Glutamatergic neuron (in vitro differentiated cells): ENCODE results near the gene LYSET. TPM values are rescaled to one million over a fixed set of nuclear protein-coding genes. Genes with fewer than 3 reads are reported as not detected.
"Not testable (repeated sequence)": the region's sequence is repeated elsewhere in the genome, so short reads cannot be mapped to it uniquely, and the experiment has no call there.

Experiments used
- DNase-seq: peaks from one replicate; pipeline ENCODE4 v3.0.0; 2022
- H3K27ac Mint-ChIP-seq: one replicate; pipeline ENCODE4 v1.8.0; 2020; ENCODE audit warnings: mild to moderate bottlenecking, mixed read lengths, inconsistent platforms; ENCODE audit not compliant: unreplicated experiment
- H3K27me3 Mint-ChIP-seq: one replicate; pipeline ENCODE4 v1.8.0; 2020; ENCODE audit warnings: mild to moderate bottlenecking, moderate library complexity, mixed read lengths, inconsistent platforms; ENCODE audit not compliant: unreplicated experiment
- H3K36me3 Mint-ChIP-seq: one replicate; pipeline ENCODE4 v1.8.0; 2020; ENCODE audit warnings: mild to moderate bottlenecking, mixed read lengths, inconsistent platforms; ENCODE audit not compliant: unreplicated experiment
- H3K4me1 Mint-ChIP-seq: one replicate; pipeline ENCODE4 v1.8.0; 2020; ENCODE audit warnings: mild to moderate bottlenecking, low read depth, mixed read lengths, inconsistent platforms; ENCODE audit not compliant: unreplicated experiment
- H3K4me3 Mint-ChIP-seq: one replicate; pipeline ENCODE4 v1.8.0; 2020; ENCODE audit warnings: mild to moderate bottlenecking, mixed read lengths, inconsistent platforms; ENCODE audit not compliant: unreplicated experiment
- H3K9me3 Mint-ChIP-seq: one replicate; pipeline ENCODE4 v1.8.0; 2020; ENCODE audit warnings: mild to moderate bottlenecking, moderate library complexity, mixed read lengths, inconsistent platforms; ENCODE audit not compliant: unreplicated experiment
- CTCF ChIP-seq: fragments of 200-600 bp; sonication (generic); IDR thresholded peaks from one replicate; pipeline ENCODE4 v1.5.0; 2021; ENCODE audit not compliant: partially characterized antibody, unreplicated experiment
- total RNA-seq: library from RNA; stranded (reverse); fragmentation: NEBNext Ultra II Directional; extraction: Animal tissue kit (Norgen Biotek cat#: 25700); gene quantifications from one replicate; pipeline ENCODE4 v1.2.1, GENCODE V29; 2021; ENCODE audit not compliant: unreplicated experiment

LYSET gene
- total RNA-seq, 1 donor from 2014 or later, result 15.9 TPM

GRCh38 chr14:93153121-93153520, 32.0 kb upstream of the LYSET start:
- Mint-ChIP-seq H3K36me3 (no peaks in the 10 kb centered on the region), H3K27ac (no peak overlapping the region), H3K27me3 (peaks cover 1% of the 10 kb centered on the region), H3K9me3 (peaks cover 2% of the 10 kb centered on the region), H3K4me1 (peaks cover 2% of the 10 kb centered on the region), H3K4me3 (no peak overlapping the region)
- no peak for TF ChIP-seq CTCF
- DNase-seq, result no peak

- no peaks in the 10 kb centered on the region for H3K36me3 Mint-ChIP-seq
- H3K9me3 Mint-ChIP-seq, result peaks cover 2% of the 10 kb centered on the region
- no peak for DNase-seq
- peaks cover 5% of the 10 kb centered on the region for H3K4me1 Mint-ChIP-seq
- no peak for TF ChIP-seq CTCF
- H3K4me3 Mint-ChIP-seq, result no peak overlapping the region
- no peak overlapping the region for H3K27ac Mint-ChIP-seq
- H3K27me3 Mint-ChIP-seq, result peaks cover 1% of the 10 kb centered on the region
Measured at GRCh38 chr14:93155667-93156066, 29.4 kb upstream of the LYSET start.

GRCh38 chr14:93156693-93157369, 28.3 kb upstream of the LYSET start:
- Mint-ChIP-seq H3K27me3 (no peaks in the 10 kb centered on the region), H3K9me3 (peaks cover 2% of the 10 kb centered on the region), H3K4me3 (no peak overlapping the region), H3K4me1 (peaks cover 5% of the 10 kb centered on the region), H3K36me3 (no peaks in the 10 kb centered on the region), H3K27ac (no peak overlapping the region)
- TF ChIP-seq CTCF, result no peak
- no peak for DNase-seq

GRCh38 chr14:93158349-93158748, 26.8 kb upstream of the LYSET start:
- not testable (repeated sequence) for H3K4me1 Mint-ChIP-seq, H3K9me3 Mint-ChIP-seq, H3K27ac Mint-ChIP-seq, H3K4me3 Mint-ChIP-seq, DNase-seq, H3K36me3 Mint-ChIP-seq, H3K27me3 Mint-ChIP-seq

GRCh38 chr14:93159625-93160352, 25.3 kb upstream of the LYSET start:
- not testable (repeated sequence) for H3K27ac Mint-ChIP-seq, H3K36me3 Mint-ChIP-seq, H3K27me3 Mint-ChIP-seq, H3K9me3 Mint-ChIP-seq, H3K4me1 Mint-ChIP-seq, DNase-seq, H3K4me3 Mint-ChIP-seq

- Mint-ChIP-seq H3K4me1 (peaks cover 5% of the 10 kb centered on the region), H3K27ac (no peak overlapping the region), H3K27me3 (no peaks in the 10 kb centered on the region), H3K4me3 (no peak overlapping the region), H3K36me3 (no peaks in the 10 kb centered on the region), H3K9me3 (no peaks in the 10 kb centered on the region)
- no peak for DNase-seq
- TF ChIP-seq CTCF, result no peak
Measured at GRCh38 chr14:93160353-93160801, 24.7 kb upstream of the LYSET start.
